MM.1S (cell line): ENCODE data around the gene CEP350.

Experiments used
- DNase-seq: peaks from one replicate; pipeline ENCODE4 v3.0.0-alpha.2; 2015
- H2AFZ ChIP-seq: fragments of 300-600 bp; sonication (generic); 2 replicates; pipeline ENCODE4 v1.6.0; 2016; ENCODE audit warnings: antibody characterized with exemption, low read length
- H3F3A ChIP-seq: fragments of 300-600 bp; sonication (generic); 2 replicates; pipeline ENCODE4 v1.6.1; 2016; ENCODE audit warnings: mild to moderate bottlenecking, antibody characterized with exemption, low read length, moderate library complexity, mixed read lengths; ENCODE audit not compliant: insufficient read depth
- H3K27ac ChIP-seq: fragments of 300-600 bp; sonication (generic); 2 replicates; pipeline ENCODE4 v1.5.1; 2016; ENCODE audit warnings: mild to moderate bottlenecking, low read length
- H3K27me3 ChIP-seq: fragments of 300-600 bp; sonication (generic); replicated peaks from 2 replicates; pipeline ENCODE4 v1.6.0; 2016; ENCODE audit warnings: low read length; ENCODE audit not compliant: insufficient read depth
- H3K36me3 ChIP-seq: fragments of 300-600 bp; sonication (generic); replicated peaks from 2 replicates; pipeline ENCODE4 v1.6.1; 2016; ENCODE audit warnings: mild to moderate bottlenecking, low read length, mixed read lengths; ENCODE audit not compliant: insufficient read depth
- H3K4me1 ChIP-seq: fragments of 300-600 bp; sonication (generic); 2 replicates; pipeline ENCODE4 v1.6.1; 2016; ENCODE audit warnings: low read length, mixed read lengths
- H3K4me2 ChIP-seq: fragments of 300-600 bp; sonication (generic); 2 replicates; pipeline ENCODE4 v1.6.0; 2016; ENCODE audit warnings: low read depth, low read length
- H3K4me3 ChIP-seq: fragments of 300-600 bp; sonication (generic); 2 replicates; pipeline ENCODE4 v1.5.1; 2016; ENCODE audit warnings: low read length, mixed read lengths
- H3K79me2 ChIP-seq: fragments of 300-600 bp; sonication (generic); 2 replicates; pipeline ENCODE4 v1.6.1; 2016; ENCODE audit warnings: mixed run types, low read length, mixed read lengths
- H3K9ac ChIP-seq: fragments of 300-600 bp; sonication (generic); 2 replicates; pipeline ENCODE4 v1.6.1; 2016; ENCODE audit warnings: low read length, mixed read lengths
- H3K9me2 ChIP-seq: fragments of 300-600 bp; sonication (generic); replicated peaks from 2 replicates; pipeline ENCODE4 v1.6.1; 2016; ENCODE audit warnings: mild to moderate bottlenecking, low read length, mixed read lengths; ENCODE audit not compliant: insufficient read depth
- H3K9me3 ChIP-seq: fragments of 300-600 bp; sonication (generic); replicated peaks from 2 replicates; pipeline ENCODE4 v1.6.1; 2016; ENCODE audit warnings: mild to moderate bottlenecking, low read length, mixed read lengths; ENCODE audit not compliant: insufficient read depth
- H4K20me1 ChIP-seq: fragments of 300-600 bp; sonication (generic); 2 replicates; pipeline ENCODE4 v1.6.1; 2016; ENCODE audit warnings: mild to moderate bottlenecking, low read length, moderate library complexity, mixed read lengths; ENCODE audit not compliant: insufficient read depth
- EZH2 ChIP-seq: fragments of 300-600 bp; sonication (generic); optimal IDR thresholded peaks from 2 replicates; pipeline ENCODE3; 2017; ENCODE audit warnings: low read depth, mild to moderate bottlenecking, antibody characterized with exemption, low read length, mixed read lengths
- EZH2phosphoT487 ChIP-seq: fragments of 300-600 bp; sonication (generic); IDR thresholded peaks from 2 replicates; pipeline ENCODE4 v1.6.1; 2018; ENCODE audit warnings: antibody characterized with exemption, low read length
- TF ChIP-seq, protein P1 (sequence below): fragments of 300-600 bp; sonication (generic); IDR thresholded peaks from 2 replicates; pipeline ENCODE4 v1.5.1; 2016; ENCODE audit warnings: antibody characterized with exemption, low read length, mixed read lengths

The CEP350 gene

GRCh38 chr1:180084867-180085266 is 130.3 kb downstream of the CEP350 start:
- no peaks in the 10 kb centered on the region for H3K9me2 ChIP-seq
- no peak overlapping the region for H3K4me2 ChIP-seq
- no peaks in the 10 kb centered on the region; the same call in 1 of the 2 replicates for H3F3A ChIP-seq
- DNase-seq = no peak
- H3K4me1 ChIP-seq = no peaks in the 10 kb centered on the region
- TF ChIP-seq, protein P1, sequence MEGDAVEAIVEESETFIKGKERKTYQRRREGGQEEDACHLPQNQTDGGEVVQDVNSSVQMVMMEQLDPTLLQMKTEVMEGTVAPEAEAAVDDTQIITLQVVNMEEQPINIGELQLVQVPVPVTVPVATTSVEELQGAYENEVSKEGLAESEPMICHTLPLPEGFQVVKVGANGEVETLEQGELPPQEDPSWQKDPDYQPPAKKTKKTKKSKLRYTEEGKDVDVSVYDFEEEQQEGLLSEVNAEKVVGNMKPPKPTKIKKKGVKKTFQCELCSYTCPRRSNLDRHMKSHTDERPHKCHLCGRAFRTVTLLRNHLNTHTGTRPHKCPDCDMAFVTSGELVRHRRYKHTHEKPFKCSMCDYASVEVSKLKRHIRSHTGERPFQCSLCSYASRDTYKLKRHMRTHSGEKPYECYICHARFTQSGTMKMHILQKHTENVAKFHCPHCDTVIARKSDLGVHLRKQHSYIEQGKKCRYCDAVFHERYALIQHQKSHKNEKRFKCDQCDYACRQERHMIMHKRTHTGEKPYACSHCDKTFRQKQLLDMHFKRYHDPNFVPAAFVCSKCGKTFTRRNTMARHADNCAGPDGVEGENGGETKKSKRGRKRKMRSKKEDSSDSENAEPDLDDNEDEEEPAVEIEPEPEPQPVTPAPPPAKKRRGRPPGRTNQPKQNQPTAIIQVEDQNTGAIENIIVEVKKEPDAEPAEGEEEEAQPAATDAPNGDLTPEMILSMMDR = no peak
- TF ChIP-seq EZH2 = no peak
- no peak for TF ChIP-seq EZH2phosphoT487
- H4K20me1 ChIP-seq = no peaks in the 10 kb centered on the region
- no peak overlapping the region for H3K9ac ChIP-seq
- H2AFZ ChIP-seq = no peak overlapping the region
- H3K9me3 ChIP-seq = no peaks in the 10 kb centered on the region
- no peaks in the 10 kb centered on the region for H3K79me2 ChIP-seq
- peaks cover 12% of the 10 kb centered on the region; the same call in 1 of the 2 replicates for H3K36me3 ChIP-seq
- no peaks in the 10 kb centered on the region for H3K27me3 ChIP-seq
- H3K27ac ChIP-seq = no peak overlapping the region
- no peak overlapping the region for H3K4me3 ChIP-seq

DNA sequence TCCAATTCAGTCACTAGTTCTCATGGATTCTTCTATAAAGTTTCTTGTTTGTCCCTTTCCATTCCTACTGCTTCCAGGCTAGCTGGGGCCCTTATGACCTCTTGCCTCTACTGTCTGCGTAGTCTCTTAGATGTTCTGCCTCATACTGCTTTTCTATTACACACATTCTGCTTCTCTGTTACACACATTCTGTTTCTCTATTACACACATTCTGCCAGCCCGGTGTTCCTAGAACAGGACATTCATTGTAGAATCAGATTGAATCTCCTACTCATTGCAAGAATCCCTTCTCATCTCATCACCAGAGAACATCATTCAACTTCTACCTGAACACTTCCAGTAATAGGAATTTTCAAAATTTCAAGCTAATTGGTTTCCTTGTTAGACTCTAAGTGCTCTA is 130.7 kb downstream of the CEP350 start:
- Histone ChIP-seq H3K27me3 (no peaks in the 10 kb centered on the region), H3K4me3 (no peak overlapping the region), H2AFZ (no peak overlapping the region), H4K20me1 (no peaks in the 10 kb centered on the region), H3K79me2 (no peaks in the 10 kb centered on the region), H3K4me2 (no peak overlapping the region), H3F3A (no peaks in the 10 kb centered on the region; the same call in 1 of the 2 replicates), H3K9ac (no peak overlapping the region), H3K36me3 (peaks cover 12% of the 10 kb centered on the region; the same call in 1 of the 2 replicates), H3K4me1 (no peaks in the 10 kb centered on the region), H3K9me3 (no peaks in the 10 kb centered on the region), H3K27ac (no peak overlapping the region), H3K9me2 (no peaks in the 10 kb centered on the region)
- no peak for TF ChIP-seq EZH2phosphoT487
- no peak for TF ChIP-seq EZH2
- TF ChIP-seq, protein P1 = no peak
- no peak for DNase-seq

- H3K27me3 ChIP-seq = no peaks in the 10 kb centered on the region
- peaks cover 13% of the 10 kb centered on the region; the same call in 1 of the 2 replicates for H3K36me3 ChIP-seq
- DNase-seq = no peak
- no peaks in the 10 kb centered on the region; the same call in 1 of the 2 replicates for H3K79me2 ChIP-seq
- H3K9me3 ChIP-seq = no peaks in the 10 kb centered on the region
- H3K27ac ChIP-seq = no peak overlapping the region
- no peaks in the 10 kb centered on the region for H3K9me2 ChIP-seq
- no peak overlapping the region for H3K4me3 ChIP-seq
- no peak overlapping the region for H3K9ac ChIP-seq
- H3F3A ChIP-seq = no peaks in the 10 kb centered on the region
- no peak overlapping the region for H3K4me2 ChIP-seq
- no peak overlapping the region for H2AFZ ChIP-seq
- H4K20me1 ChIP-seq = no peaks in the 10 kb centered on the region
- no peaks in the 10 kb centered on the region for H3K4me1 ChIP-seq
- TF ChIP-seq EZH2 = no peak
- TF ChIP-seq, protein P1 = no peak
- no peak for TF ChIP-seq EZH2phosphoT487
These were observed 138.5 kb downstream of the CEP350 start for GRCh38 chr1:180092931-180093650.
